Heart left ventricle (tissue), 16 donors: Measurements from ENCODE around the gene NFIB. TPM values are rescaled to one million over a fixed set of nuclear protein-coding genes. Genes with fewer than 3 reads are reported as not detected.

Experiments used
- ATAC-seq, 4 donors: fragments of 200-7000 bp; cut with Tn5 transposase; one replicate each; pipeline ENCODE4 v1.9.1; 2020 to 2022; ENCODE audit warnings: moderate library complexity in 4 of 4, mild to moderate bottlenecking in 3 of 4, moderate number of reproducible peaks in 1 of 4
- DNase-seq, 5 donors: peaks; one replicate each; pipeline ENCODE4 v3.0.0-alpha.2; 2020
- H3K27ac ChIP-seq, 12 donors: fragments of 200-600 bp; sonication (generic) in 4 of 12; one replicate each; pipeline versions ENCODE4 v1.5.0 to v1.8.0; 2016 to 2022; ENCODE audit warnings: mild to moderate bottlenecking in 2 of 12
- H3K27me3 ChIP-seq, 9 donors: fragments of 200-600 bp; sonication (generic) in 2 of 9; one replicate each; pipeline versions ENCODE4 v1.5.1 to v1.8.0; 2016 to 2022; ENCODE audit warnings: mild to moderate bottlenecking in 3 of 9
- H3K36me3 ChIP-seq, 9 donors: fragments of 200-600 bp; sonication (generic) in 2 of 9; one replicate each; pipeline versions ENCODE4 v1.5.0 to v1.8.0; 2018 to 2022; ENCODE audit warnings: mild to moderate bottlenecking in 2 of 9
- H3K4me1 ChIP-seq, 12 donors: fragments of 200-600 bp; sonication (generic) in 4 of 12; one replicate each; pipeline versions ENCODE4 v1.5.0 to v1.8.0; 2016 to 2022; ENCODE audit warnings: mild to moderate bottlenecking in 3 of 12
- H3K4me3 ChIP-seq, 12 donors: fragments of 200-600 bp; sonication (generic) in 4 of 12; one replicate each; pipeline versions ENCODE4 v1.5.0 to v1.8.0; 2017 to 2022; ENCODE audit warnings: mild to moderate bottlenecking in 9 of 12, moderate library complexity in 4 of 12
- H3K9me3 ChIP-seq, 12 donors: fragments of 200-600 bp; sonication (generic) in 4 of 12; one replicate each; pipeline versions ENCODE4 v1.5.0 to v1.8.0; 2016 to 2022; ENCODE audit warnings: mild to moderate bottlenecking in 1 of 12
- POLR2A ChIP-seq, 2 donors: fragments of 450-650 bp; IDR thresholded peaks; one replicate each; pipeline ENCODE4 v1.6.1; 2017; ENCODE audit warnings: antibody characterized with exemption in 2 of 2, mild to moderate bottlenecking in 2 of 2, moderate library complexity in 2 of 2
- WGBS, 4 donors: extraction: QIAGEN DNeasy Blood & Tissue Kit in 2 of 4; methylation state at CpG; one replicate each; pipeline versions ENCODE4 v1.1.5 to v1.1.7; 2013 to 2018; 5-methylcytosine and 5-hydroxymethylcytosine counted together
- intact Hi-C, 10 donors: fragments of 100-400 bp; cut with DNase I; formaldehyde crosslinking; loops; one replicate each; pipeline versions ENCODE4 v1.11.1 to v1.14.2; 2022
- polyA plus RNA-seq, 2 donors: library from polyadenylated mRNA; stranded (reverse); fragments of 200-250 nt; gene quantifications; one replicate each; pipeline ENCODE4 v1.2.3, GENCODE V29; 2013
- total RNA-seq, 9 donors: library from RNA; depleted of rRNA in 2 of 9; stranded (reverse); fragments of >200 nt in 2 of 9; fragmentation: NEBNext Ultra II Directional in 3 of 9; extraction: Animal tissue kit (Norgen Biotek cat#: 25700) in 3 of 9; gene quantifications; one replicate each; pipeline versions ENCODE4 v1.1.0 to v1.2.4, GENCODE V29; 2016 to 2023
- TF ChIP-seq, protein P1 (sequence below), 12 donors: fragments of 200-600 bp; sonication (generic) in 4 of 12; IDR thresholded peaks; one replicate each; pipeline versions ENCODE4 v1.5.0 to v1.8.0; 2018 to 2022; ENCODE audit warnings: antibody characterized with exemption in 12 of 12, mild to moderate bottlenecking in 5 of 12
- donor health status: ischemic (EF 13 %, LVEDD 7.1; RV severe dilation, severe dysfunction).
- donor health status: healthy with polysubstance abuse.
- donor health status: DM: no; HTN: yes; CAD: no.
- donor health status: DM: no; HTN: no; CAD: no.
- donor health status: ischemic (EF 25% LVEDD 6.9; RV normal size, moderate dysfunction).
- donor health status: ischemic (EF 25% LVEDD 5.7; RV mildly dilated, moderate dysfunction).
- donor health status: healthy.
- donor health status: DM: yes; HTN: yes; CAD: no.
- donor health status: ischemic (EF 35%, LVEDD 5.7; RV mildly dilated, moderate dysfunction).
- donor health status: nonischemic (EF 11% LVEDD 7.7; RV severe dilation, severe dysfunction).
- donor health status: DM: yes; HTN: yes; CAD: no.
- donor health status: PGD.
- donor health status: ischemic (EF 29% LVEDD 5.4; RV normal size, mild dysfunction).
- donor health status: nonischemic (EF 23%, LVEDD 6.1; RV moderate dilation, normal function).

Gene NFIB
- total and polyA plus RNA-seq, 11 donors: 24.5 to 148 (median 98.2) TPM

DNA sequence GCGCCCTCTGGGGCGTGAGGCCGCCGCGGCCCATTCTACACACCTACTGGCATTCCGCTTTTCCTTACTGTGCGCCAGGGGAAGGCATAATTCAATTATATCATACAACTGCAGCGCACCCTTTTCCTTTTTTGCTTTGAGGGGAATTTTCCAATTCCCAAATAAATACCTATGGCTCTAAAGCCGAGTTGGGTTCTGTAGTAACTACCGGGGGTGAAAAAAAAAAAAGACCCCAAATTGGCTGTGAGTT, 34.1 kb upstream of the NFIB start:
- Histone ChIP-seq H3K9me3 (no peaks in the 10 kb centered on the region), H3K36me3 (no peaks in the 10 kb centered on the region), H3K27me3 (peaks cover 0 to 50% (median 0%) of the 10 kb centered on the region in 9 donors), H3K4me3 (peak overlapping the region; percentile 41 to 72 (median 59)), H3K4me1 (peaks cover 11 to 73% (median 43%) of the 10 kb centered on the region in 12 donors), H3K27ac (peak overlapping the region; percentile 76 to 94 (median 87))
- TF ChIP-seq, protein P1, sequence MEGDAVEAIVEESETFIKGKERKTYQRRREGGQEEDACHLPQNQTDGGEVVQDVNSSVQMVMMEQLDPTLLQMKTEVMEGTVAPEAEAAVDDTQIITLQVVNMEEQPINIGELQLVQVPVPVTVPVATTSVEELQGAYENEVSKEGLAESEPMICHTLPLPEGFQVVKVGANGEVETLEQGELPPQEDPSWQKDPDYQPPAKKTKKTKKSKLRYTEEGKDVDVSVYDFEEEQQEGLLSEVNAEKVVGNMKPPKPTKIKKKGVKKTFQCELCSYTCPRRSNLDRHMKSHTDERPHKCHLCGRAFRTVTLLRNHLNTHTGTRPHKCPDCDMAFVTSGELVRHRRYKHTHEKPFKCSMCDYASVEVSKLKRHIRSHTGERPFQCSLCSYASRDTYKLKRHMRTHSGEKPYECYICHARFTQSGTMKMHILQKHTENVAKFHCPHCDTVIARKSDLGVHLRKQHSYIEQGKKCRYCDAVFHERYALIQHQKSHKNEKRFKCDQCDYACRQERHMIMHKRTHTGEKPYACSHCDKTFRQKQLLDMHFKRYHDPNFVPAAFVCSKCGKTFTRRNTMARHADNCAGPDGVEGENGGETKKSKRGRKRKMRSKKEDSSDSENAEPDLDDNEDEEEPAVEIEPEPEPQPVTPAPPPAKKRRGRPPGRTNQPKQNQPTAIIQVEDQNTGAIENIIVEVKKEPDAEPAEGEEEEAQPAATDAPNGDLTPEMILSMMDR (IDR thresholded peaks at IDR 0.05): peak in 5 of 12 donors; percentile 6 to 50 (median 21)
- TF ChIP-seq POLR2A (IDR thresholded peaks at IDR 0.05): no peak
- ATAC-seq (peak in 3 of 4 donors; percentile 19 to 49 (median 46)), DNase-seq (no peak)
- WGBS, 4 donors: 1 to 6% (median 1%) methylated on average over 10 of the region's 10 CpGs
- intact Hi-C loops: loop anchor here in 8 of 10 donors (1.0 to 10.0 kb wide), 12 partner anchors 25 to 773 kb away; partner anchors contain the start of gene NFIB (in 1 of the 8)

DNA sequence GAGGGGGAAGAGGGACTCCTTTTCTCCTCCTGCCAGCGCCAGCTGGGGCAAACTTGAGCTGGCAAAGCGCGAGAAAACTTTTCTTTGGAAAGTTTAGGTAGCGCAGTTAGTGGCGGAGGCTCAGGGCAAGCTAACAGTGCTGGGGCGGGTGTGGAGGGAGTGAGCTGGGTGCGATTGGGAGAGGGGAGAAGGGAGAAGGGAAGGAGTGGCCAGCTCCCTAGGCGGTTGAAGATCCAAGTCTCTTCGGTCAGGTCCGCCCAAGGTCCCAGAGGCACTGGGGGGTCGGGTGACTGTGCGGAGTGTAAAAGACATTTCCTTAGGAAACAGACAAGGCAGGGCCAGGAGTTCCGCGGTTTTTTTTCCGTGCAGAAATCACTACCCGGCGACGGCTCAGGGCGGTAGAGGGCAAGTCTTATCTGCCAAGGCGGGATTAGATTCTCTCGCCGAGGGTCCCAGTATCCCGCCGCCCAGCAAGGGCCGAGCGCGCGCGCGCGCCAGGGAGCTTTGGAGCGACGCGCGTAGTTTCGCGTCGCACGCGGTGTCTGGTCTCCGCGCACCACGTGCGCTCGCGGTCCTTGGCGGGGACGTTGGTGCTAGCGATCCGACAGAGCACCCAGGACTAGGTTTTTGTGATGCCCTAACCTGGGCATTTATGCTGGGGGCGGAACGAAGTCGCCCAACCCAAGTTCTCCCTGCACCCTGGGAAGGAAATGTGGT, 33.6 kb upstream of the NFIB start:
- TF ChIP-seq, protein P1 (IDR thresholded peaks at IDR 0.05): peak in 3 of 12 donors; percentile 19 to 52 (median 52)
- TF ChIP-seq POLR2A (IDR thresholded peaks at IDR 0.05): peak in 1 of 2 donors; percentile 52
- Histone ChIP-seq H3K4me3 (peak overlapping the region; percentile 41 to 72 (median 59)), H3K36me3 (no peaks in the 10 kb centered on the region), H3K27ac (peak overlapping the region; percentile 76 to 94 (median 87)), H3K27me3 (peaks cover 0 to 50% (median 0%) of the 10 kb centered on the region in 9 donors), H3K4me1 (peaks cover 11 to 73% (median 42%) of the 10 kb centered on the region in 12 donors), H3K9me3 (no peaks in the 10 kb centered on the region)
- WGBS, 4 donors: 0 to 1% (median 1%) methylated on average over 30 to 53 of the region's 53 CpGs
- ATAC-seq (peak; percentile 36 to 59 (median 50)), DNase-seq (peak; percentile 63 to 76 (median 69))
- intact Hi-C loops: loop anchor here in 8 of 10 donors (1.0 to 10.0 kb wide), 12 partner anchors 25 to 773 kb away; partner anchors contain the start of gene NFIB (in 1 of the 8)

DNA sequence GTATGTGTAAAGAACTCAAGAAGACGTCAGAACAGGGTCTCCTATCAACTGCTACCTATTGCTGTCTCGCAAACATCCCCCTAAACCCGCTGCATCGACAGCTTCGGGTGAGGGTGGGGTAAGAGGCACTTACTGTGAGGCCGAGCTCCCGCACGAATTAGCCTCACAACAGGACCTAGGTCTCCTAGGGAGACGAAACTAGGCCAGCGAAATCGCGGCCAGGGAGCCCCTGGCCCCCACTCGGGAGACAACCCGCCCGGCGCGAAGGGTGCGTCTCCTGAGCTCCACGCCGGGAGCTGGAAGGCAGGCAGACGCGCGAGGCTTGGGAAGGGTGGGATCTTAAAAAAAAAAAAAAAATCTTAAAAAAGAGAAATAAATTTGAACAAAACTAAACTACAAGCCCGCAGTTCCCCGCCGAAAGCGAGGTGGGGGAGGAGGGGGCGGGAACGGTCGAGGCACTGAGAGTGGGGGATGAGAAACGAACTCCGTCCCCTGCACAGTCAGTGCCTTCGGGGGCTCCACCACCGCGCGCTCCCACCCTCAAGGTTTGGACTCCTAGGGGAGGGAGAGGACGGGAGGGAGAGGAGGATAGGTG, 33.0 kb upstream of the NFIB start:
- Histone ChIP-seq H3K27me3 (peaks cover 0 to 50% (median 0%) of the 10 kb centered on the region in 9 donors), H3K4me3 (peak overlapping the region; percentile 41 to 72 (median 59)), H3K36me3 (no peaks in the 10 kb centered on the region), H3K4me1 (peaks cover 7 to 73% (median 47%) of the 10 kb centered on the region in 12 donors), H3K9me3 (no peaks in the 10 kb centered on the region), H3K27ac (peak overlapping the region; percentile 76 to 94 (median 87))
- TF ChIP-seq, protein P1 (IDR thresholded peaks at IDR 0.05): no peak
- no peak for TF ChIP-seq POLR2A (IDR thresholded peaks at IDR 0.05)
- ATAC-seq: peak; percentile 2 to 19 (median 10)
- peak in 4 of 5 donors; percentile 48 to 52 (median 48) for DNase-seq
- 5 to 16% (median 10%) methylated on average over 34 to 37 of the region's 37 CpGs for WGBS, 4 donors
- intact Hi-C loops: loop anchor here in 5 of 10 donors (5.0 to 10.0 kb wide), 8 partner anchors 35 to 772 kb away; partner anchors contain the start of gene NFIB (in 1 of the 5)
